Endothelial cell of umbilical vein (primary cell): ENCODE data around the gene OGDH. TPM values are rescaled to one million over a fixed set of nuclear protein-coding genes. Genes with fewer than 3 reads are reported as not detected.

Source experiments
- BruUV-seq: library from RNA; stranded (reverse); fragments of 400-500 nt; replicated peaks from 2 replicates; lab custom pipeline; 2021; lab: Mats Ljungman, UMichigan
- CTCF ChIA-PET: fragments of 300-600, 350-600 bp; sonication (Branson Sonifier 250); formaldehyde crosslinking; loops from one replicate; lab custom pipeline; 2021; ENCODE audit warnings: antibody characterized with exemption, inconsistent platforms; lab: Charles Lee
- POLR2A ChIA-PET: fragments of 300-600, 350-600 bp; sonication (Branson Sonifier 250); formaldehyde crosslinking; loops from one replicate; lab custom pipeline; 2021; ENCODE audit warnings: antibody characterized with exemption, inconsistent platforms; lab: Charles Lee
- DNase-seq: peaks from one replicate; pipeline ENCODE4 v3.0.0-alpha.2; 2011; ENCODE audit warnings: low read depth, low spot score
- FAIRE-seq: peaks from 2 replicates; lab custom pipeline; 2011; peaks lifted over from hg19 to GRCh38; lab: Jason Lieb, UNC
- H2AFZ ChIP-seq: 2 replicates; pipeline ENCODE4 v1.6.0; 2012; ENCODE audit warnings: low read depth, low read length, control low read depth, inconsistent platforms
- H3K27ac ChIP-seq: 2 replicates; pipeline ENCODE4 v1.5.1; 2011; ENCODE audit warnings: low read depth, mild to moderate bottlenecking, control low read depth, low read length, moderate library complexity; ENCODE audit not compliant: insufficient read depth
- H3K27me3 ChIP-seq, 2 experiments: 2 replicates each; pipeline versions ENCODE4 v1.6.0 to v1.6.1; 2011; ENCODE audit warnings: low read length in 2 of 2, mixed read lengths in 1 of 2; ENCODE audit not compliant: control insufficient read depth in 2 of 2, insufficient read depth in 2 of 2
- H3K36me3 ChIP-seq, 2 experiments: 2 replicates in 1 of 2; 3 replicates in 1 of 2; pipeline ENCODE4 v1.5.1; 2011; ENCODE audit warnings: low read length in 2 of 2, mild to moderate bottlenecking in 1 of 2, moderate library complexity in 1 of 2; ENCODE audit not compliant: control insufficient read depth in 2 of 2, insufficient read depth in 2 of 2; ENCODE audit errors: extremely low read depth in 1 of 2
- H3K4me1 ChIP-seq: 3 replicates; pipeline ENCODE4 v1.5.1; 2011; ENCODE audit warnings: mild to moderate bottlenecking, low read length; ENCODE audit not compliant: control insufficient read depth, insufficient read depth; ENCODE audit errors: extremely low read depth
- H3K4me2 ChIP-seq: 2 replicates; pipeline ENCODE4 v1.6.1; 2011; ENCODE audit warnings: low read length, control low read depth, mixed read lengths; ENCODE audit not compliant: insufficient read depth
- H3K4me3 ChIP-seq, 3 experiments: fragments of 200-600 bp in 1 of 3; sonication (generic), shearing (Covaris generic) in 1 of 3; replicated peaks in 1 of 3; 2 replicates each; pipeline ENCODE4 v1.5.1; 2011 to 2016; ENCODE audit warnings: control low read depth in 3 of 3, low read length in 3 of 3, mild to moderate bottlenecking in 2 of 3, inconsistent platforms in 1 of 3, low read depth in 1 of 3, moderate library complexity in 1 of 3; ENCODE audit not compliant: insufficient read depth in 1 of 3
- H3K79me2 ChIP-seq: 2 replicates; pipeline ENCODE4 v1.6.0; 2012; ENCODE audit warnings: low read length, inconsistent platforms; ENCODE audit not compliant: control insufficient read depth, insufficient read depth
- H3K9ac ChIP-seq: replicated peaks from 2 replicates; pipeline ENCODE3; 2011; ENCODE audit warnings: low read length, control low read depth; ENCODE audit not compliant: insufficient read depth; ENCODE audit errors: extremely low read depth
- H3K9me1 ChIP-seq: replicated peaks from 3 replicates; pipeline ENCODE4 v1.6.0; 2011; ENCODE audit warnings: mild to moderate bottlenecking, low read length; ENCODE audit not compliant: control insufficient read depth, insufficient read depth; ENCODE audit errors: extremely low read depth
- H3K9me3 ChIP-seq: replicated peaks from 2 replicates; pipeline ENCODE4 v1.5.1; 2012; ENCODE audit warnings: low read length, inconsistent platforms; ENCODE audit not compliant: control insufficient read depth, insufficient read depth
- H4K20me1 ChIP-seq: replicated peaks from 2 replicates; pipeline ENCODE3; 2011; ENCODE audit warnings: mild to moderate bottlenecking, low read length; ENCODE audit not compliant: control insufficient read depth, insufficient read depth; ENCODE audit errors: extremely low read depth
- EZH2 ChIP-seq: IDR thresholded peaks from 2 replicates; pipeline ENCODE4 v1.6.1; 2012; ENCODE audit warnings: borderline replicate concordance, low read depth, mild to moderate bottlenecking, moderate library complexity, low read length, inconsistent platforms; ENCODE audit not compliant: severe bottlenecking
- FOS ChIP-seq: IDR thresholded peaks from 2 replicates; pipeline ENCODE4 v1.6.1; 2011; ENCODE audit warnings: mild to moderate bottlenecking, low read length, moderate library complexity, borderline replicate concordance; ENCODE audit not compliant: insufficient read depth
- JUN ChIP-seq: IDR thresholded peaks from 2 replicates; pipeline ENCODE4 v1.6.1; 2011; ENCODE audit warnings: borderline replicate concordance, low read depth; ENCODE audit not compliant: insufficient read length, insufficient read depth
- MYC ChIP-seq: IDR thresholded peaks from one replicate; pipeline ENCODE4 v1.6.1; 2011; ENCODE audit warnings: mild to moderate bottlenecking, low read depth, low read length
- POLR2A ChIP-seq: IDR thresholded peaks from 2 replicates; pipeline ENCODE4 v1.6.1; 2012; ENCODE audit warnings: low read depth, mild to moderate bottlenecking, control low read depth, low read length
- POLR2AphosphoS5 ChIP-seq: IDR thresholded peaks from 2 replicates; pipeline ENCODE4 v1.6.1; 2012; ENCODE audit warnings: low read depth, mild to moderate bottlenecking, control low read depth, low read length, moderate library complexity; ENCODE audit not compliant: insufficient read depth
- dilution Hi-C: fragments of 300-500 bp; cut with MboI; formaldehyde crosslinking; loops from one replicate; pipeline ENCODE4 v1.15.0; 2019; ENCODE audit warnings: low sequenced_read_pairs; ENCODE audit not compliant: extremely low pct_ligation_motif_present
- intact Hi-C: fragments of 100-400 bp; cut with micrococcal nuclease; formaldehyde crosslinking; loops from one replicate; pipeline ENCODE4 v1.10.0; 2022
- polyA plus RNA-seq, 4 experiments: library from polyadenylated mRNA; depleted of rRNA in 3 of 4; stranded (reverse) in 3 of 4; unstranded in 1 of 4; fragments of >200 nt; gene quantifications; 2 replicates each; pipeline versions ENCODE4 v1.2.1 to v1.2.3, GENCODE V29; 2011 to 2012; ENCODE audit warnings: missing spikeins in 1 of 4
- total RNA-seq: library from RNA; stranded (reverse); gene quantifications from 2 replicates; pipeline ENCODE4 v1.2.3, GENCODE V29; 2021
- TF ChIP-seq, protein P1 (sequence below): IDR thresholded peaks from 2 replicates; pipeline ENCODE4 v1.6.1; 2011; ENCODE audit not compliant: insufficient read depth, insufficient read length
- TF ChIP-seq, protein P2 (sequence below), 2 donors: IDR thresholded peaks; 1 replicate in 1 of 2; 2 replicates in 1 of 2; pipeline ENCODE4 v1.5.1; 2011; ENCODE audit warnings: low read length in 2 of 2, mild to moderate bottlenecking in 2 of 2, moderate library complexity in 2 of 2, control low read depth in 1 of 2, inconsistent platforms in 1 of 2, low read depth in 1 of 2; ENCODE audit not compliant: insufficient read depth in 1 of 2; ENCODE audit errors: extremely low read depth in 1 of 2

The OGDH gene
- total and polyA plus RNA-seq, 2 donors (not counting 3 experiments of a cell fraction or from before 2014, with no cell fraction given) = 88.9 to 92.9 TPM

DNA sequence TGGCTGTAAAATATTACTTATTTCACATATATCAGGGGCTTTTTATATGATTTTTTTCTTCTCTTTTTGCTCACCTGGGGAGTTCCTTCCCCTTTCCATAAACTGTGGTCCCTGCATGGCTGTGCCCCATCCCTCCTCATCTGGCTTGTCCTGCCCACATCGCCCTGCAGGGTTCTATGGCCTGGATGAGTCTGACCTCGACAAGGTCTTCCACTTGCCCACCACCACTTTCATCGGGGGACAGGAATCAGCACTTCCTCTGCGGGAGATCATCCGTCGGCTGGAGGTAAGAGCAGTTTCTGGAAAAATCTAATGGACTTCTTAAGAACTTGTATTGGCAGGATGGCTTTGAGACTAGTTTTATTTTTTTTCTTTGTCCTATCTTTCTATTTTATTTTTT lies 60.1 kb downstream of the OGDH start:
- POLR2A ChIA-PET = no interaction called here
- dilution Hi-C loops = no loop called here
- H3K79me2 ChIP-seq = no peaks in the 10 kb centered on the region
- H3K9me1 ChIP-seq = no peaks in the 10 kb centered on the region
- H3K36me3 ChIP-seq = peaks cover 2% of the 10 kb centered on the region in 2 experiments
- BruUV-seq = no TSS peak
- CTCF ChIA-PET = no interaction called here
- no peak overlapping the region for H2AFZ ChIP-seq
- no peaks in the 10 kb centered on the region for H4K20me1 ChIP-seq
- TF ChIP-seq FOS (no peak), EZH2 (no peak), POLR2A (no peak)
- no peak overlapping the region for H3K9ac ChIP-seq
- intact Hi-C loops = no loop called here
- no peak overlapping the region for H3K4me2 ChIP-seq
- H3K27ac ChIP-seq = no peak overlapping the region
- FAIRE-seq (no peak), DNase-seq (no peak)
- H3K9me3 ChIP-seq = no peaks in the 10 kb centered on the region
- no peaks in the 10 kb centered on the region for H3K4me1 ChIP-seq
- no peak overlapping the region for H3K4me3 ChIP-seq
- H3K27me3 ChIP-seq = no peaks in the 10 kb centered on the region

DNA sequence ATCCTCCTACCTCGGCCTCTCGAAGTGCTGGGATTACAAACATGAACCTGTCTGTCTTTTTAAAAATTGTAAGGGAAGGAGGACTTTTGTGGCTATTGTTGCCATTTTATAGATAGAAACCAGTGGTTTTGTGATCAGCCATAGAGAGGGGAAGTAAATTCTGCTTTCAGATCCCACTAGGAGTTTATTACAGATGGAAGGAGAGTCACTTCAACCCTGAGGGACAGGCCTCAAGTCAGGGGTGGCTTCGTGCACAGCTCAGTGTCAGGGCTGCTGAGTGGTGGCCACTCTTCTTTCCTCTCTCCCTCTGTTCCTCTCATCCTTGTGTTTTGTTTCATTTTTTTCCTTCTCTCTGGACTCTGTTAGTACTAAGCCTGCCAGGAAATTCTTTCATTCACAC lies 60.8 kb downstream of the OGDH start:
- intact Hi-C loops = no loop called here
- DNase-seq (no peak), FAIRE-seq (peak; percentile 62)
- H3K4me2 ChIP-seq = no peak overlapping the region
- no peak overlapping the region for H3K27ac ChIP-seq
- BruUV-seq = no TSS peak
- no peaks in the 10 kb centered on the region for H4K20me1 ChIP-seq
- H3K4me3 ChIP-seq = no peak overlapping the region
- CTCF ChIA-PET = no interaction called here
- no peaks in the 10 kb centered on the region for H3K9me1 ChIP-seq
- no peaks in the 10 kb centered on the region for H3K79me2 ChIP-seq
- dilution Hi-C loops = no loop called here
- TF ChIP-seq MYC = no peak
- TF ChIP-seq POLR2AphosphoS5 = no peak
- no peak for TF ChIP-seq JUN
- TF ChIP-seq, protein P1, sequence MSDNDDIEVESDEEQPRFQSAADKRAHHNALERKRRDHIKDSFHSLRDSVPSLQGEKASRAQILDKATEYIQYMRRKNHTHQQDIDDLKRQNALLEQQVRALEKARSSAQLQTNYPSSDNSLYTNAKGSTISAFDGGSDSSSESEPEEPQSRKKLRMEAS = no peak
- TF ChIP-seq, protein P2, sequence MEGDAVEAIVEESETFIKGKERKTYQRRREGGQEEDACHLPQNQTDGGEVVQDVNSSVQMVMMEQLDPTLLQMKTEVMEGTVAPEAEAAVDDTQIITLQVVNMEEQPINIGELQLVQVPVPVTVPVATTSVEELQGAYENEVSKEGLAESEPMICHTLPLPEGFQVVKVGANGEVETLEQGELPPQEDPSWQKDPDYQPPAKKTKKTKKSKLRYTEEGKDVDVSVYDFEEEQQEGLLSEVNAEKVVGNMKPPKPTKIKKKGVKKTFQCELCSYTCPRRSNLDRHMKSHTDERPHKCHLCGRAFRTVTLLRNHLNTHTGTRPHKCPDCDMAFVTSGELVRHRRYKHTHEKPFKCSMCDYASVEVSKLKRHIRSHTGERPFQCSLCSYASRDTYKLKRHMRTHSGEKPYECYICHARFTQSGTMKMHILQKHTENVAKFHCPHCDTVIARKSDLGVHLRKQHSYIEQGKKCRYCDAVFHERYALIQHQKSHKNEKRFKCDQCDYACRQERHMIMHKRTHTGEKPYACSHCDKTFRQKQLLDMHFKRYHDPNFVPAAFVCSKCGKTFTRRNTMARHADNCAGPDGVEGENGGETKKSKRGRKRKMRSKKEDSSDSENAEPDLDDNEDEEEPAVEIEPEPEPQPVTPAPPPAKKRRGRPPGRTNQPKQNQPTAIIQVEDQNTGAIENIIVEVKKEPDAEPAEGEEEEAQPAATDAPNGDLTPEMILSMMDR (IDR thresholded peaks at IDR 0.05; ENCODE audit: extremely low read depth in 1 of 2, insufficient read depth in 1 of 2, low read depth in 1 of 2, low read length in 2 of 2) = no peak
- no peak for TF ChIP-seq FOS
- no peak overlapping the region for H3K9ac ChIP-seq
- H3K36me3 ChIP-seq = peaks cover 2% of the 10 kb centered on the region in 2 experiments
- POLR2A ChIA-PET = no interaction called here
- H3K9me3 ChIP-seq = no peaks in the 10 kb centered on the region
- no peaks in the 10 kb centered on the region for H3K27me3 ChIP-seq
- H3K4me1 ChIP-seq = no peaks in the 10 kb centered on the region
- H2AFZ ChIP-seq = no peak overlapping the region
